ENCODE data around the gene IGSF3.

- TF ChIP-seq POLR2A (IDR thresholded peaks at IDR 0.05; ENCODE audit: low read depth) (no peak), EP300 (IDR thresholded peaks at IDR 0.05) (no peak), CTCF (IDR thresholded peaks at IDR 0.05) (no peak)
Measured at GRCh38 chr1:116674011-116674531, 6.5 kb upstream of the IGSF3 start.
